ENCODE measurements around the gene HSF5. TPM values are rescaled to one million over a fixed set of nuclear protein-coding genes. Genes with fewer than 3 reads are reported as not detected.
A peak's percentile ranks its signal among the peaks of the same experiment; 100 is the strongest.

Gene HSF5
- polyA plus RNA-seq, 1 experiment: not detected

- TF ChIP-seq CTCF (IDR thresholded peaks at IDR 0.05; ENCODE audit: low read depth, low read length): no peak
- no peak for DNase-seq (ENCODE audit: low read depth, low spot score)
- Histone ChIP-seq H3K9me3 (ENCODE audit: control insufficient read depth, insufficient read depth, low read length) (no peaks in the 10 kb centered on the region), H3K27ac (ENCODE audit: low read depth, low read length) (no peak overlapping the region), H3K27me3 (ENCODE audit: control insufficient read depth, insufficient read depth, low read length) (no peaks in the 10 kb centered on the region), H3K4me3 (ENCODE audit: low read depth, low read length) (no peak overlapping the region)
- ChIA-PET CTCF (interaction anchor here (1.7 kb wide), 1 partner anchor 152 kb away, joined by 4 read pairs; no protein-coding TSS in a partner anchor), POLR2A (no interaction called here)
Measured at GRCh38 chr17:58455491-58455890, 32.7 kb downstream of the HSF5 start.

- CTCF ChIA-PET: interaction anchor here (0.8 kb wide), 1 partner anchor 136 kb away, joined by 3 read pairs; no protein-coding TSS in a partner anchor
- POLR2A ChIA-PET: no interaction called here
- no peak for DNase-seq (ENCODE audit: low read depth, low spot score)
Measured at GRCh38 chr17:58452738-58453137, 35.5 kb downstream of the HSF5 start.

DNA sequence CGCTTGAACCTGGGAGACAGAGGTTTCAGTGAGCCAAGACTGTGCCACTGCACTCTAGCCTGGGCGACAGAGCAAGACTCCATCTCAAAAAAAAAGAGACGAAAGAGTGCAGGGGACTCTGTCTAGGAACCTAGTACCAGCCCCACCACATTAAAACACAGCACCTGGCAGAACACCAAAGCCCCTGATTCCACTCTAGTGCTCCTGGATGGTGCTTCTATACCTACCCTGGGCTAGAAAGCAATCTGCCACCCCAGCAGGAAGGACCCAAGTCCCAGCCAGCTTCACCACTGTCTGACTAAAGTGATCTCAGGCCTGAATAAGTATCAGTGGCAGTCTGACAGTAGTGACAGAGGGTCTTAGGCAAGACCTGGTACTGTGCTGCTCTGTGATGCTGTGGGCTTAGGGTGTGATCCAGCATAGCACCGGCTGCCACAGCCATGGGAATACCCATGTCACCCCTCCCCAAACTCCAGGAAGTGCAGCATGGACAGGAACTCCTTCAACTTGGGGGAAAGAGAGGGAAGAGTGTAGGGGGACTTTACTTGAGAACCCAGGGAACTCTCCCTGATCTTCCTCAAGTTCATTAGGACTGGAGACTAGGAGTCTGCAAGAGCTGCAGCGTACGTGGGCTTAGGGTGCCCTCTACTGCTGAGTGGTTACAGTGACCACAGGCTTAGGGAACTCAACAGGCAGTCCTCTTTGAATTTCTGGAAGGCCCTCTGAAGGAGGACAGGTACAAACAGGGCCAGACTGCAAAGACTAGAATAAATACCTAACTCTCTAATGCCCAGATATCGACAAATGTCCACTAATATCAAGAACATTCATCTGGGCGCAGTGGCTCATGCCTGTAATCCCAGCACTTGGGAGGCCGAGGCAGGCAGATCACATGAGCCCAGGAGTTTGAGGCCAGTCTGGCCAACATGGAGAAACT, 40.9 kb downstream of the HSF5 start:
- no peaks in the 10 kb centered on the region for H3K9me3 ChIP-seq (ENCODE audit: control insufficient read depth, insufficient read depth, low read length)
- peak; percentile 76 for DNase-seq (ENCODE audit: low read depth, low spot score)
- CTCF ChIA-PET: interaction anchor here (1.2 to 4.9 kb wide), 5 partner anchors 12 to 198 kb away, joined by 3 to 68 read pairs (median 4); no protein-coding TSS in a partner anchor
- no peak overlapping the region for H3K4me3 ChIP-seq (ENCODE audit: low read depth, low read length)
- POLR2A ChIA-PET: no interaction called here
- TF ChIP-seq CTCF (IDR thresholded peaks at IDR 0.05; ENCODE audit: low read depth, low read length): peak; percentile 94
- H3K27ac ChIP-seq (ENCODE audit: low read depth, low read length): no peak overlapping the region
- H3K27me3 ChIP-seq (ENCODE audit: control insufficient read depth, insufficient read depth, low read length): no peaks in the 10 kb centered on the region

More at GRCh38 chr17:58452738-58453137, 35.5 kb downstream of the HSF5 start:
- H3K27ac ChIP-seq (ENCODE audit: low read depth, low read length): no peak overlapping the region
- H3K27me3 ChIP-seq (ENCODE audit: control insufficient read depth, insufficient read depth, low read length): no peaks in the 10 kb centered on the region
- TF ChIP-seq CTCF (IDR thresholded peaks at IDR 0.05; ENCODE audit: low read depth, low read length): no peak
- H3K4me3 ChIP-seq (ENCODE audit: low read depth, low read length): no peak overlapping the region
- no peaks in the 10 kb centered on the region for H3K9me3 ChIP-seq (ENCODE audit: control insufficient read depth, insufficient read depth, low read length)

- no peak for DNase-seq (ENCODE audit: low read depth, low spot score)
- Histone ChIP-seq H3K4me3 (ENCODE audit: low read depth, low read length) (no peak overlapping the region), H3K27me3 (ENCODE audit: control insufficient read depth, insufficient read depth, low read length) (no peaks in the 10 kb centered on the region), H3K27ac (ENCODE audit: low read depth, low read length) (no peak overlapping the region), H3K9me3 (ENCODE audit: control insufficient read depth, insufficient read depth, low read length) (no peaks in the 10 kb centered on the region)
- POLR2A ChIA-PET: no interaction called here
- TF ChIP-seq CTCF (IDR thresholded peaks at IDR 0.05; ENCODE audit: low read depth, low read length): no peak
- CTCF ChIA-PET: interaction anchor here (0.9 to 4.9 kb wide), 3 partner anchors 9 to 130 kb away, joined by 3 to 68 read pairs (median 3); no protein-coding TSS in a partner anchor
Measured at GRCh38 chr17:58446086-58446485, 42.1 kb downstream of the HSF5 start.

DNA sequence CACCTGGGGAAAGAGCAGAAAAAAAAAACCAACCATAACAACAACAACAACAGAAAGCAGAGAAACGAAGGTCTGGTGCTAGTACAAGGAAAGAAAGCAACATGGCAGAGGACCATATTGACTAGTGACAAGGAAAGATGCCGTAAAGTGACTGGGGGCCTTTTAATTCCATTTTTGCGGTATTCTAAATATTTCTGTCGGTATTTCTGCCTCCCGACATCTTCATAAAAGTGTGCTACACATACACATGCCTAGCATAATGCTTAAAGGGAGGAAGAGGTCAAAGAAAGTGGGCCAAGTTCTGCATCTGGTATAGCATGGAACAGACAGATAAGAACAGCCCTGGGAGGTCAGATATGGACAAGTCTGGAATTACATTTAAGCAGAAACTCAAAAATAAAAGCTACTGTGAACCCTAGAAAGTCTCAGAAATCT, 51.4 kb downstream of the HSF5 start:
- POLR2A ChIA-PET: no interaction called here

More for the DNA sequence above, 51.4 kb downstream of the HSF5 start:
- Histone ChIP-seq H3K4me3 (ENCODE audit: low read depth, low read length) (no peak overlapping the region), H3K27ac (ENCODE audit: low read depth, low read length) (no peak overlapping the region), H3K27me3 (ENCODE audit: control insufficient read depth, insufficient read depth, low read length) (no peaks in the 10 kb centered on the region), H3K9me3 (ENCODE audit: control insufficient read depth, insufficient read depth, low read length) (no peaks in the 10 kb centered on the region)
- CTCF ChIA-PET: interaction anchor here (0.9 to 2.1 kb wide), 5 partner anchors 9 to 132 kb away, joined by 3 to 15 read pairs (median 3); partner anchors contain the start of gene RNF43
- TF ChIP-seq CTCF (IDR thresholded peaks at IDR 0.05; ENCODE audit: low read depth, low read length): no peak
- no peak for DNase-seq (ENCODE audit: low read depth, low spot score)
